Endothelial cell (in vitro differentiated cells): Measurements from ENCODE around the gene SOX18. TPM values are rescaled to one million over a fixed set of nuclear protein-coding genes. Genes with fewer than 3 reads are reported as not detected.

ENCODE experiments used
- DNase-seq: peaks from one replicate; pipeline ENCODE4 v3.0.0; 2021; ENCODE audit warnings: low spot score
- H3K27ac Mint-ChIP-seq: one replicate; pipeline ENCODE4 v1.8.0; 2021; ENCODE audit warnings: mixed read lengths, inconsistent platforms; ENCODE audit not compliant: unreplicated experiment
- H3K27me3 Mint-ChIP-seq: one replicate; pipeline ENCODE4 v1.8.0; 2021; ENCODE audit warnings: mild to moderate bottlenecking, moderate library complexity, mixed read lengths, inconsistent platforms; ENCODE audit not compliant: unreplicated experiment
- H3K36me3 Mint-ChIP-seq: one replicate; pipeline ENCODE4 v1.8.0; 2021; ENCODE audit warnings: mild to moderate bottlenecking, low read depth, mixed read lengths, inconsistent platforms; ENCODE audit not compliant: unreplicated experiment
- H3K4me1 Mint-ChIP-seq: one replicate; pipeline ENCODE4 v1.8.0; 2021; ENCODE audit warnings: mild to moderate bottlenecking, mixed read lengths, inconsistent platforms; ENCODE audit not compliant: unreplicated experiment
- H3K4me3 Mint-ChIP-seq: one replicate; pipeline ENCODE4 v1.8.0; 2021; ENCODE audit warnings: mild to moderate bottlenecking, mixed read lengths, inconsistent platforms; ENCODE audit not compliant: unreplicated experiment
- H3K9me3 Mint-ChIP-seq: one replicate; pipeline ENCODE4 v1.8.0; 2021; ENCODE audit warnings: mixed read lengths, inconsistent platforms; ENCODE audit not compliant: unreplicated experiment
- total RNA-seq: library from RNA; stranded (reverse); fragmentation: NEBNext Ultra II Directional; extraction: Animal tissue kit (Norgen Biotek cat#: 25700); gene quantifications from one replicate; pipeline ENCODE4 v1.2.1, GENCODE V29; 2021; ENCODE audit not compliant: unreplicated experiment
- TF ChIP-seq, protein P1 (sequence below): fragments of 200-600 bp; sonication (generic); IDR thresholded peaks from one replicate; pipeline ENCODE4 v1.5.0; 2021; ENCODE audit warnings: antibody characterized with exemption; ENCODE audit not compliant: unreplicated experiment

Gene SOX18
- total RNA-seq, 1 donor from 2014 or later: 149 TPM

DNA sequence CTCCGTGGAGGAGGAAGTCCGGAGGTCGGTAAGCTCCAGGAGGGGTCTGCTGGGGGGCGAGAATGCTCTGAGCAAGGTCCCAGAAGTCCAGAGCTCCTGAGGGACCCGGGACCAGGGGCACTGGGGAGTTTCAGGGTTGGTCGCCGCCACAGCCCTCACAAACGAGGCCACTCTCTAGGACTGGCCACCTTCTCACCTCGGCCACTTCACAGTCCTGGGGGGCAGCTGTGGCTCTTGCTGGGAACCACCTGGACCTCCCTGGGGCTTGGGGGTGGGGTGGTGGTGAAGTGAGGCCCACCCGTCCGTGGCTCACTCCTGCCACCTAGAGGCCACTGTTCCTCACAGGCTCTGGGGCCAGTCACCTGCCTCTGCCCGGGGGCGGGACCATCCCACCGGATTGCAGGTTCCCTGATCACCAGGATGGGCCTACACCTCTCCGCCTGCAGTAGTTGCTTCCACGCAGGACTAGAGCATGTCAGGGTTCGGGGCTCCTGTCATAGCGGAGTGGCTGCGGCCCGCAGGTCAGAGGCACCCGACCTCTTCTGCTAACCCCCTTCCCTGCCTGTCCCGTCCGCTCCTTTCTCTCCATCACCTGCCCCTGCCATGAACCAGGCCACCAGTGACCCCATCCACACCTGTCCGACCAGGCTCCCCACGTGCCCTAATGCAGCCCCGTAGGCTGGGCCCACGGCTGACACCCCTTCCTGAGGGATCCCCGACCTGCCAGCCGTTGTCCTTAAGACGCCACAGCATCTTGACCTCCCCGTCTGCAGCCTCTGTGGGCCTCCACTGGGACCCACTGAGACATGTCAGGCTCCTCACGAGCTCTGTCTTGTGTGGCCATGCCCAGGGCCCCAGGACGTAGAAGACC, 8.4 kb upstream of the SOX18 start:
- Mint-ChIP-seq H3K4me3 (no peak overlapping the region), H3K36me3 (no peaks in the 10 kb centered on the region), H3K27me3 (peaks cover 13% of the 10 kb centered on the region), H3K9me3 (no peaks in the 10 kb centered on the region), H3K4me1 (peaks cover 38% of the 10 kb centered on the region), H3K27ac (no peak overlapping the region)
- peak; percentile 92 for DNase-seq
- TF ChIP-seq, protein P1, sequence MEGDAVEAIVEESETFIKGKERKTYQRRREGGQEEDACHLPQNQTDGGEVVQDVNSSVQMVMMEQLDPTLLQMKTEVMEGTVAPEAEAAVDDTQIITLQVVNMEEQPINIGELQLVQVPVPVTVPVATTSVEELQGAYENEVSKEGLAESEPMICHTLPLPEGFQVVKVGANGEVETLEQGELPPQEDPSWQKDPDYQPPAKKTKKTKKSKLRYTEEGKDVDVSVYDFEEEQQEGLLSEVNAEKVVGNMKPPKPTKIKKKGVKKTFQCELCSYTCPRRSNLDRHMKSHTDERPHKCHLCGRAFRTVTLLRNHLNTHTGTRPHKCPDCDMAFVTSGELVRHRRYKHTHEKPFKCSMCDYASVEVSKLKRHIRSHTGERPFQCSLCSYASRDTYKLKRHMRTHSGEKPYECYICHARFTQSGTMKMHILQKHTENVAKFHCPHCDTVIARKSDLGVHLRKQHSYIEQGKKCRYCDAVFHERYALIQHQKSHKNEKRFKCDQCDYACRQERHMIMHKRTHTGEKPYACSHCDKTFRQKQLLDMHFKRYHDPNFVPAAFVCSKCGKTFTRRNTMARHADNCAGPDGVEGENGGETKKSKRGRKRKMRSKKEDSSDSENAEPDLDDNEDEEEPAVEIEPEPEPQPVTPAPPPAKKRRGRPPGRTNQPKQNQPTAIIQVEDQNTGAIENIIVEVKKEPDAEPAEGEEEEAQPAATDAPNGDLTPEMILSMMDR: peak; percentile 78

DNA sequence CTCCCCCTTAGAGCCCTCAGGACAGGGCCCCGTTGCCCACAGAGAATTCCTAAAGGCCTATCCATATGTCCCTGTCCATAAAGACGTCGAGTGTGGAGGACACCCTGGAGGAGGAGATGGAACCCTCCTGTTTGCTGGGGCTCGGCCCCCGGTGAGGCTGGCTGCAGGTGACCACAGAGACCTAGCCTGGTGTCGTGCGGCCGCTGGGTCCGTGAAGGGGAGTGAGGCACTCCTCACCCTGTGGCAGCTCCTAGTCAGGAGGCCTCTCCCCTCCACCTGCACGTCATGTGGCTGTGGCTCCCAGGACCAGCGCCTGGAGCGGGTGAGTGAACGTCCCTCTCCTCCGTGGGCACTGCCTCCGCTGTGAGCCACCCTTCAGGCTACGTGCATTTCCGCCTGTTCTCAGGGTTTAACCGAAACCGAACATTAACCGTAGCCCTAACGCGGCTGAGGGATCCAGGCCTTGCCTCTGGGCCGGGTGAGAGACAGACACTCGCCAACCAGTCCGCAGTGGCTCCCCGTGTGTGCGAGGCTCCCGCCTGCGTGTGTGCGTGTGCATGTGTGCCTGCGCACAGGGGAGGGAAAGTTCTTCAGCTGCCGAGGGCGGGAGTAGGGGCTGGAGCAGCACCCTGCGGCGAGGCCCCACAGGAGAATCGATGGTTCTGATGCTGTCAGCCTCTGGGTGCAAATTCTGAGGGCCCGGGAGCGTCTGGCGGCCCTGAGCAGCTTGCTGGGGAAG, 7.6 kb upstream of the SOX18 start:
- Mint-ChIP-seq H3K9me3 (no peaks in the 10 kb centered on the region), H3K36me3 (no peaks in the 10 kb centered on the region), H3K27me3 (peaks cover 12% of the 10 kb centered on the region), H3K4me1 (peaks cover 38% of the 10 kb centered on the region), H3K27ac (no peak overlapping the region), H3K4me3 (no peak overlapping the region)
- DNase-seq: no peak
- TF ChIP-seq, protein P1: no peak

DNA sequence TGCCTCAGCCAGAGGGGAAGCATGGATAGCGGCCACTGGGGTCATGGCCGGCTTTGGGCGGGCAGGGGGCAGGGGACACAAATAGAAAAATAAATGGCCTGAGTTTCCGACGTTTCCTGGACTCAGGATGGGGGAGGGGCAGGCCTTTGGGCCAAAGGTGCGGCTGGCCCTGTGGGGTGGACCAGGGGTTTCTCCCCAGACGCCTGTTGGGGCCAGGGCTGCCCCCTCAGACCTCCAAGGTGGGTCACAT, 7.1 kb upstream of the SOX18 start:
- Mint-ChIP-seq H3K36me3 (no peaks in the 10 kb centered on the region), H3K4me3 (no peak overlapping the region)

DNA sequence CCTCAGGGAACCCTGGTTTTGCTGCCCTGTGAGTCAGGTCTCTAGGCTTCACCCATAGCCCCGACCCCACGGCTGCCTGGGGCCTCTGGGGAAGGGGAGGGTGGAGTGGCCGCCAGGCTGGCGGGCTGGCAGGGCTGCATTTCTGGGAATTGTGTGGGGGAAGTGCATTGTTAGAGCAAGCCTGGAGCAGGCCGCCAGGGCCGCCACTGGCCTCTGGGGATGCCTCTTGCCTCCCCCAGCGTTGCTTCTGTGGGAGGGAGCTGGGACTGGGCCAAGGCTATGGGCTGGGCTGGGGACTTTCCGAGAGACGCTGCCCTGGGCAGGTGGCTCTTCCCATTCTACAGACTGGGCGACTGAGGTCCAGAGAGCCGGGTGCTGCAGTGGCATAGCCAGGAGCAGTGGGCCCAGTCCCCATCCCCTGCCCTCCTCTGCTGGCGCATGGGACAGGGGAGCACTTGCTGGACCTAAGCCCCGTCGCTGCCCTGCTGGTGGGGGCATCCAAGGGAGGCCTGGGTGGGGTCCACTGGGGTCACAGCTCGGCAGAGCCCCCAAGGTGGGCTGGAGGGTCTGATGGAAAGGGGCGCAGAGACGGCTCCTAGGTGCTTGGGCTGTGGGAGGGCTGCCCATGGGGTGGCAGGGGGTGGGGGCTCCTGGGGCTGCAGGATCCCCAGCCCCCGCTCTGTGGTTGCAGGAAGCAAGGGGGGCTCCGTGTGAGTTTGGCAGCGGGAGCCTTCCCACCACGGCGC, 6.6 kb upstream of the SOX18 start:
- H3K4me3 Mint-ChIP-seq: no peak overlapping the region
- H3K4me1 Mint-ChIP-seq: peaks cover 42% of the 10 kb centered on the region
- H3K27ac Mint-ChIP-seq: no peak overlapping the region
- no peaks in the 10 kb centered on the region for H3K9me3 Mint-ChIP-seq
- no peaks in the 10 kb centered on the region for H3K36me3 Mint-ChIP-seq
- H3K27me3 Mint-ChIP-seq: peaks cover 9% of the 10 kb centered on the region
- TF ChIP-seq, protein P1: no peak
- peak; percentile 51 for DNase-seq

More for the DNA sequence above, 7.1 kb upstream of the SOX18 start:
- peaks cover 40% of the 10 kb centered on the region for H3K4me1 Mint-ChIP-seq
- peaks cover 9% of the 10 kb centered on the region for H3K27me3 Mint-ChIP-seq
- no peak for DNase-seq
- no peaks in the 10 kb centered on the region for H3K9me3 Mint-ChIP-seq
- H3K27ac Mint-ChIP-seq: no peak overlapping the region
- TF ChIP-seq, protein P1: no peak
